Tibial artery (tissue), 4 donors: ENCODE data around the gene RYR2.

ENCODE experiments used
- DNase-seq, 2 donors: peaks; one replicate each; pipeline ENCODE4 v3.0.0-alpha.2; 2019
- H3K27ac ChIP-seq, 2 donors: fragments of 200-600 bp; sonication (generic) in 1 of 2; 1 replicate in 1 of 2; 2 replicates in 1 of 2; pipeline ENCODE4 v1.5.1; 2018 to 2019; ENCODE audit warnings: mild to moderate bottlenecking in 1 of 2
- H3K27me3 ChIP-seq, 2 donors: fragments of 200-600 bp; sonication (generic) in 1 of 2; one replicate each; pipeline versions ENCODE4 v1.5.1 to v1.6.0; 2016 to 2019
- H3K36me3 ChIP-seq, 3 donors: fragments of 200-600 bp; sonication (generic) in 2 of 3; one replicate each; pipeline ENCODE4 v1.5.1; 2016 to 2019; ENCODE audit warnings: mild to moderate bottlenecking in 2 of 3
- H3K4me1 ChIP-seq, 4 donors: fragments of 200-600 bp; sonication (generic) in 2 of 4; 1 replicate in 3 of 4; 2 replicates in 1 of 4; pipeline ENCODE4 v1.5.1; 2016 to 2019
- H3K4me3 ChIP-seq, 2 donors: fragments of 200-600 bp; sonication (generic) in 1 of 2; 1 replicate in 1 of 2; 2 replicates in 1 of 2; pipeline ENCODE4 v1.5.1; 2018 to 2019; ENCODE audit warnings: mild to moderate bottlenecking in 2 of 2
- H3K9me3 ChIP-seq, 3 donors: fragments of 200-600 bp; sonication (generic) in 1 of 3; one replicate each; pipeline ENCODE4 v1.5.1; 2016 to 2019
- intact Hi-C: fragments of 100-400 bp; cut with DNase I; formaldehyde crosslinking; loops from one replicate; pipeline ENCODE4 v1.15.0; 2023; ENCODE audit warnings: low total_unique reads
- TF ChIP-seq, protein P1 (sequence below), 2 experiments: fragments of 200-600 bp in 1 of 2; fragments of 450-650 bp in 1 of 2; IDR thresholded peaks; one replicate each; pipeline ENCODE4 v1.5.1; 2017 to 2019; ENCODE audit warnings: antibody characterized with exemption in 2 of 2, mild to moderate bottlenecking in 1 of 2, moderate library complexity in 1 of 2

RYR2 gene

DNA sequence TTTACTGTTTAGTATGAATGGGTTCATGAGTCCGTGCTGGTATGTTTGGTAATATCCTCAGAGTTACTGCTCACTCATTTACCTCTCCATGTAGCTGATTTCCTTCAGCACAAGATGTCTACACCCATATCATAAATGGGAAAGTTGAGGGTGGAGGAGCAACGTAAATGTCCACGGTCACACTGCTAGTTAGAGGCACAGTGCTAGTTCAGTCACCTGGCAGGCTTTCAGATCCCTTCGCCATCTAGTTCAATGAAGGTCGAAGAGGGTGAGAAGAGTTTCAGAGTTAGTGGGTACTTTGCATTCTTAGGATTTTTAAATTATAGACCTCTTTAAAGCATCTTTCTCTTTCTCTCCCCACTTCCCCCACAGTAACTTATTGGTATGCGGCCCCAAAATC, 630.0 kb downstream of the RYR2 start:
- no peak overlapping the region for H3K27ac ChIP-seq
- H3K4me3 ChIP-seq: no peak overlapping the region
- H3K36me3 ChIP-seq: peaks cover 0 to 18% (median 8%) of the 10 kb centered on the region in 3 donors
- intact Hi-C loops: no loop called here
- H3K4me1 ChIP-seq: no peaks in the 10 kb centered on the region
- H3K27me3 ChIP-seq: no peaks in the 10 kb centered on the region
- no peak for DNase-seq
- H3K9me3 ChIP-seq: no peaks in the 10 kb centered on the region
- TF ChIP-seq, protein P1, sequence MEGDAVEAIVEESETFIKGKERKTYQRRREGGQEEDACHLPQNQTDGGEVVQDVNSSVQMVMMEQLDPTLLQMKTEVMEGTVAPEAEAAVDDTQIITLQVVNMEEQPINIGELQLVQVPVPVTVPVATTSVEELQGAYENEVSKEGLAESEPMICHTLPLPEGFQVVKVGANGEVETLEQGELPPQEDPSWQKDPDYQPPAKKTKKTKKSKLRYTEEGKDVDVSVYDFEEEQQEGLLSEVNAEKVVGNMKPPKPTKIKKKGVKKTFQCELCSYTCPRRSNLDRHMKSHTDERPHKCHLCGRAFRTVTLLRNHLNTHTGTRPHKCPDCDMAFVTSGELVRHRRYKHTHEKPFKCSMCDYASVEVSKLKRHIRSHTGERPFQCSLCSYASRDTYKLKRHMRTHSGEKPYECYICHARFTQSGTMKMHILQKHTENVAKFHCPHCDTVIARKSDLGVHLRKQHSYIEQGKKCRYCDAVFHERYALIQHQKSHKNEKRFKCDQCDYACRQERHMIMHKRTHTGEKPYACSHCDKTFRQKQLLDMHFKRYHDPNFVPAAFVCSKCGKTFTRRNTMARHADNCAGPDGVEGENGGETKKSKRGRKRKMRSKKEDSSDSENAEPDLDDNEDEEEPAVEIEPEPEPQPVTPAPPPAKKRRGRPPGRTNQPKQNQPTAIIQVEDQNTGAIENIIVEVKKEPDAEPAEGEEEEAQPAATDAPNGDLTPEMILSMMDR (IDR thresholded peaks at IDR 0.05): no peak

DNA sequence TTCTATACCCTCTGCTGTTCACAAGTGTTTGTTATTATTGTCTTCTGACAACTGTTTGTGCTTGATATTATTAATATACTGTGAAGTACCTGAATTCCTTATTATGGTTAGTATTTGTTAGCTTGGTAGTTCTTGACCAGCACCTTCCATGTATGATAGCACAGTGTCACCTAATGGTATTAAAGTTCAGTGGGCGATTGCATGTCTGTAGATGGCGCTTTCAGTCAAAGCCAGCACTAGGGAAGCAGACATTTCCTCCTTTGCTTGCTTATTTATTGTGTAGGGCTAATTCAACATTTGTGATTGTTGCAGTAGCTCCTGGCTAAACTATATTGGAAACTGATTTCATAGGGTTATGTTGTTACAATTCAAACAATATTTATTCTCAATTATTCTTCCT, 630.8 kb downstream of the RYR2 start:
- H3K27ac ChIP-seq: no peak overlapping the region
- peaks cover 0 to 18% (median 8%) of the 10 kb centered on the region in 3 donors for H3K36me3 ChIP-seq
- H3K9me3 ChIP-seq: no peaks in the 10 kb centered on the region
- H3K27me3 ChIP-seq: no peaks in the 10 kb centered on the region
- intact Hi-C loops: no loop called here
- TF ChIP-seq, protein P1 (IDR thresholded peaks at IDR 0.05): no peak
- H3K4me3 ChIP-seq: no peak overlapping the region
- DNase-seq: no peak
- peaks cover 0 to 8% (median 0%) of the 10 kb centered on the region in 4 donors for H3K4me1 ChIP-seq

DNA sequence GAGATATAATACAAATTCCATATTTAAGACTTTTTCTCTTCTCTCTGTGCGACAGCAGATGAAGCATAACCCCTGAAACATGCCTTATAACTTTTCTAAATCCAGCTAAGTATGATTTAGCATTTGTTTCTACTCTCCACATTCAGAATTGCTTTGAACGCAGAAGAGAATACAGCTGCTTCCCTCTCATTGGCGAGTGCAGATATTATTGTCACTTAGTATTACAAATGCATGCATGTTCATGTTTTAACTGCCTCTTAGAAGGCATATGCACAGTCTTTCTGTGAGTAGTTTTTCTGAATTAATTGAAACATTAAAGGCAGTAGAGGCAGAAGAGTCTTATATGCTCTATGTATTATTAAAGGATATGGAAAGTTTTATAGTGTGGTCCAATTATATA, 631.6 kb downstream of the RYR2 start:
- intact Hi-C loops: no loop called here
- TF ChIP-seq, protein P1 (IDR thresholded peaks at IDR 0.05): no peak
- Histone ChIP-seq H3K4me1 (peaks cover 0 to 14% (median 0%) of the 10 kb centered on the region in 4 donors), H3K36me3 (peaks cover 0 to 18% (median 8%) of the 10 kb centered on the region in 3 donors), H3K9me3 (no peaks in the 10 kb centered on the region), H3K27ac (no peak overlapping the region), H3K4me3 (no peak overlapping the region), H3K27me3 (no peaks in the 10 kb centered on the region)
- no peak for DNase-seq

DNA sequence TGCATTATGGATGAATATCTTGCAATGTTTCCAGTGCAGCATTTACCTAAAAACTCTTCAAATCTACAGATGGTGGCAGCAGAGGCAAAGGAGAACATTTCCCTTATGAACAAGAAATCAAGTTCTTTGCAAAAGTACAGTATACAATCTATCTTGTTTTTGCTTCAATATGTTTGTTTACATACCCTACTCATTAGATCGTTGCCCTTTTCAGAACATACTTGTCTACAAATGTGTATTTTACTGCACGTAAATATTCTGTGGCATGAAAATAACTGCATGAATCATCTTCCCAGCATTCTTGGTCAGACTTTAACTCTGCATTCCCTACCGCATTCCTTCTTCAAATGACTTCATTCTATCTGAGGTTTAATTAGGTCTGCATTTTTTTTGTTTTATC, 636.0 kb downstream of the RYR2 start:
- Histone ChIP-seq H3K9me3 (no peaks in the 10 kb centered on the region), H3K4me1 (peaks cover 0 to 14% (median 0%) of the 10 kb centered on the region in 4 donors), H3K36me3 (peaks cover 0 to 18% (median 8%) of the 10 kb centered on the region in 3 donors), H3K27me3 (no peaks in the 10 kb centered on the region), H3K4me3 (no peak overlapping the region), H3K27ac (no peak overlapping the region)
- DNase-seq: no peak
- intact Hi-C loops: no loop called here
- TF ChIP-seq, protein P1 (IDR thresholded peaks at IDR 0.05): no peak

DNA sequence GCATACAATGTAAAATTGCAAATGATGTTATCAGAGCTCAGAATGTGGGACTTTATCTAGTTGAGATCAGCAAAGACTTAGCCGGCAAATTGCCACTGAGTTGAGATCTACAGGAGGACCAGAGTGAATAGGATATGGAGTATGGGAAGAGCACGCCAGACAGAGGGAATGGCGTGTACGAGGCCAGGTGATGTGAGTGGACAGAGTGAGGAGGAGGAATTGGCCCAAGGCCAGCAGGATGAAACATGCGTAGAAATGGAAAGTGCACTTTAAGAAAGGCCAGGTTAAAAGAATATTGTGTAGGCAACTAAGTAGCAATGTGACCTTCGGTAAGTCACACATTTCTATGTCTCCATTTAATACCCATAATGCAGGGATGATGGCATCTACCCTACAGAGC, 637.7 kb downstream of the RYR2 start:
- TF ChIP-seq, protein P1 (IDR thresholded peaks at IDR 0.05): no peak
- peaks cover 0 to 10% (median 0%) of the 10 kb centered on the region in 3 donors for H3K36me3 ChIP-seq
- H3K4me3 ChIP-seq: no peak overlapping the region
- DNase-seq: no peak
- H3K4me1 ChIP-seq: peaks cover 0 to 14% (median 0%) of the 10 kb centered on the region in 4 donors
- H3K27me3 ChIP-seq: no peaks in the 10 kb centered on the region
- H3K9me3 ChIP-seq: no peaks in the 10 kb centered on the region
- H3K27ac ChIP-seq: no peak overlapping the region
- intact Hi-C loops: no loop called here

DNA sequence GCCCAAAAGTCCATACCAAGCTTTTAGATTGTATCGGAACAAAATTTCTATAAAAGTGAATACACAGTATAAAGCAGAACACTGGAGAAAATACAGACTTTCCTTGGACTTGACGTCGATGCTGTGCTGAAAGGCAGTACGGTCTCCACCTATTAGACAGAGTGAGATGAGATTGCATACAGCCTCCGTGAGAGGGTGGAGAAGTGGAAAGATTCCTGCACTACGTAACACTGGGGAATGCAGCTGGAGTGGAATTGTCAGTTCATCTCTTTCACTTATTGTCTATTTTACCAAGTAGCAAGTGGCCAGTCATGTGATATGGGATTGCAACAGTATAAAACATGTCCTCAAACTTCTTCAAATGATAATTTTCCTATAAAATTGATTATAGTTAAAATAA, 639.2 kb downstream of the RYR2 start:
- Histone ChIP-seq H3K9me3 (no peaks in the 10 kb centered on the region), H3K4me1 (peaks cover 0 to 14% (median 0%) of the 10 kb centered on the region in 4 donors), H3K36me3 (no peaks in the 10 kb centered on the region), H3K27me3 (no peaks in the 10 kb centered on the region), H3K27ac (no peak overlapping the region), H3K4me3 (no peak overlapping the region)
- TF ChIP-seq, protein P1 (IDR thresholded peaks at IDR 0.05): no peak
- DNase-seq: no peak
- intact Hi-C loops: no loop called here
